ENCODE results near the gene RAPGEF2. TPM values are rescaled to one million over a fixed set of nuclear protein-coding genes. Genes with fewer than 3 reads are reported as not detected.

The RAPGEF2 gene
- total and polyA plus RNA-seq, 2 of the 8 experiments (the other 6 are each of a cell fraction or from before 2014, with no cell fraction given) = 24.4 to 48.6 TPM

DNA sequence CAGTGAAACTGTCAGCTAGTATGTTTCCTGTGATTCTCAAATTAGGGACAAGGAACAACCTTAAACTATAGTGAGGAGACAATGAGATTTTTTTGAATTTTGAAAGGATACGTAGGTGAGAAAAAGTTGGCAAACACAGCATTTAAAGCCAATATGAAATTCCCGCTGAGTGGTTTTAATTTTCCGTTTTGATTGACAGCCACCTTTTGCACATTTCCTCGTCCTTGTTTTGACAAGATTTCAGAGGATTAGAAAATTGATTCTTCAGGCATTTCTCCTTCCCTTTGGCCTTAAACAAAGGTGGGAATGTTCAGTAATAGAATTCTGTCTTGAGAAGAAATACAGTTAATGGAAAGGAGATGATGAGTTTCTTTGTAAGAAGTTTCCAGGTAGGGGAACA lies 52.2 kb downstream of the RAPGEF2 start:
- no peaks in the 10 kb centered on the region for H3K36me3 ChIP-seq (ENCODE audit: control insufficient read depth in 2 of 4, insufficient read depth in 4 of 4, low read length in 3 of 4)
- POLR2A ChIA-PET (ENCODE audit: partially characterized antibody) = no interaction called here
- no peak overlapping the region for H2BK5ac ChIP-seq (ENCODE audit: low read depth, low read length)
- H3K4me3 ChIP-seq (ENCODE audit: extremely low read depth in 1 of 4, insufficient read depth in 2 of 4, low read depth in 3 of 4, low read length in 4 of 4) = no peak overlapping the region
- no peak overlapping the region for H3K18ac ChIP-seq (ENCODE audit: extremely low read depth, low read length)
- no peak overlapping the region for H2AFZ ChIP-seq (ENCODE audit: low read length)
- TF ChIP-seq KDM4A (IDR thresholded peaks at IDR 0.05; ENCODE audit: low read depth, low read length, severe bottlenecking) = no peak
- TF ChIP-seq SIX5 (IDR thresholded peaks at IDR 0.05; ENCODE audit: low read depth, low read length) = no peak
- TF ChIP-seq HDAC2 (IDR thresholded peaks at IDR 0.05; ENCODE audit: borderline replicate concordance in 1 of 2, low read depth in 2 of 2, low read length in 2 of 2) = no peak
- TF ChIP-seq RNF2 (IDR thresholded peaks at IDR 0.05; ENCODE audit: borderline replicate concordance, low read depth, low read length, missing control alignments, poor library complexity, severe bottlenecking) = no peak
- TF ChIP-seq ZNF274 (IDR thresholded peaks at IDR 0.05; ENCODE audit: borderline replicate concordance, extremely low read depth, low read length) = no peak
- no peak for TF ChIP-seq E2F6 (IDR thresholded peaks at IDR 0.05)
- no peak for TF ChIP-seq SP4 (IDR thresholded peaks at IDR 0.05; ENCODE audit: low read length)
- TF ChIP-seq BACH1 (IDR thresholded peaks at IDR 0.05; ENCODE audit: low read length) = no peak
- no peak for TF ChIP-seq RAD21 (IDR thresholded peaks at IDR 0.05 in 1 of 2, conservative IDR thresholded peaks at IDR 0.05 in 1 of 2; ENCODE audit: low read depth in 2 of 2, low read length in 2 of 2)
- TF ChIP-seq POLR2AphosphoS5 (IDR thresholded peaks at IDR 0.05; ENCODE audit: low read depth, low read length) = no peak
- TF ChIP-seq EZH2 (IDR thresholded peaks at IDR 0.05; ENCODE audit: low read depth, low read length, severe bottlenecking) = no peak
- FAIRE-seq = no peak
- no peak overlapping the region for H3K23ac ChIP-seq (ENCODE audit: insufficient read length)
- no peak overlapping the region for H2AK5ac ChIP-seq (ENCODE audit: low read depth, low read length)
- H4K5ac ChIP-seq (ENCODE audit: insufficient read length, low read depth, low read length) = no peak overlapping the region
- H3K79me1 ChIP-seq (ENCODE audit: low read depth, low read length) = peaks cover 5% of the 10 kb centered on the region; the same call in 1 of the 2 replicates
- H3K27ac ChIP-seq (ENCODE audit: low read depth, low read length) = no peak overlapping the region
- H3K4ac ChIP-seq (replicated peaks; ENCODE audit: insufficient read length, low read depth, low read length) = no peak overlapping the region
- CTCF ChIA-PET (ENCODE audit: partially characterized antibody) = interaction anchor here (1.0 kb wide), 1 partner anchor 36 kb away, joined by 4 read pairs; no protein-coding TSS in a partner anchor
- no peak overlapping the region for H3K9ac ChIP-seq (replicated peaks in 1 of 4; ENCODE audit: extremely low read depth in 1 of 4, low read depth in 3 of 4, low read length in 3 of 4)
- no peaks in the 10 kb centered on the region for H3K23me2 ChIP-seq (ENCODE audit: low read depth, low read length)
- WGBS, 2 experiments (ENCODE audit: extremely low coverage in 1 of 2, insufficient coverage in 1 of 2, insufficient read length in 1 of 2, insufficient replicate concordance in 2 of 2, low coverage in 1 of 2, low lambda C conversion rate in 2 of 2, missing lambda C conversion rate in 1 of 2) = 87% methylated on average over 4 of the region's 4 CpGs; no CpG with 5 or more reads in 1 of the 2 experiments
- DNase-seq (ENCODE audit: low read depth in 1 of 2, low spot score in 2 of 2) = no peak
- H3K4me2 ChIP-seq (ENCODE audit: insufficient read depth in 1 of 2, low read depth in 2 of 2, low read length in 2 of 2) = no peak overlapping the region
- no peak overlapping the region for H4K8ac ChIP-seq (ENCODE audit: extremely low read depth, insufficient read depth, low read length)
- no peaks in the 10 kb centered on the region for H3K27me3 ChIP-seq (replicated peaks in 1 of 4; ENCODE audit: control insufficient read depth in 3 of 4, extremely low read depth in 1 of 4, insufficient read depth in 3 of 4, low read length in 3 of 4)
- peaks cover 2 to 7% (median 7%) of the 10 kb centered on the region in 4 experiments; a peak in 4 of 7 replicates for H3K4me1 ChIP-seq (replicated peaks in 1 of 4; ENCODE audit: control insufficient read depth in 3 of 4, insufficient read depth in 4 of 4, low read length in 3 of 4)
- no peak overlapping the region for H3K14ac ChIP-seq (ENCODE audit: insufficient read length)
- H2BK20ac ChIP-seq (ENCODE audit: low read length) = no peak overlapping the region
- H2BK15ac ChIP-seq (ENCODE audit: low read length) = no peak overlapping the region
- no peak overlapping the region for H3K56ac ChIP-seq (replicated peaks; ENCODE audit: insufficient read length, low read depth, low read length)
- no peaks in the 10 kb centered on the region for H3K9me3 ChIP-seq (ENCODE audit: insufficient read depth in 2 of 2, low read depth in 1 of 2, low read length in 1 of 2)
- H2BK120ac ChIP-seq (replicated peaks; ENCODE audit: low read depth, low read length) = no peak overlapping the region
- H3K79me2 ChIP-seq (ENCODE audit: control insufficient read depth in 1 of 2, insufficient read depth in 2 of 2, low read length in 2 of 2) = peaks cover 0 to 97% of the 10 kb centered on the region in 2 experiments; a peak in 2 of 4 replicates
- no peak overlapping the region for H4K91ac ChIP-seq (replicated peaks; ENCODE audit: insufficient read length, low read length)
- no peak overlapping the region for H2BK12ac ChIP-seq (ENCODE audit: low read depth, low read length)
- peaks cover 3 to 5% of the 10 kb centered on the region in 2 experiments for H4K20me1 ChIP-seq (replicated peaks in 1 of 2; ENCODE audit: control insufficient read depth in 1 of 2, insufficient read depth in 2 of 2, low read length in 2 of 2)

Data from H1 (cell line).